HepG2 (cell line): Measurements from ENCODE around the gene ELP6. TPM values are rescaled to one million over a fixed set of nuclear protein-coding genes. Genes with fewer than 3 reads are reported as not detected.

ENCODE experiments used
- BCL6 ChIP-seq: IDR thresholded peaks from 2 replicates; pipeline ENCODE4 v1.6.1; 2016; ENCODE audit warnings: missing genetic modification reagents, missing compliant biosample characterization
- KLF16 ChIP-seq, 2 experiments: sonication (generic) in 1 of 2; formaldehyde crosslinking in 1 of 2; IDR thresholded peaks; 2 replicates each; pipeline versions ENCODE4 v1.6.1 to v1.8.0; 2016 to 2023; ENCODE audit warnings: missing genetic modification reagents in 2 of 2, missing compliant biosample characterization in 1 of 2
- REST ChIP-seq, 2 experiments: IDR thresholded peaks; 2 replicates each; pipeline ENCODE4 v1.6.1; 2011 to 2012; ENCODE audit warnings: low read length in 2 of 2, borderline replicate concordance in 1 of 2, low read depth in 1 of 2, mild to moderate bottlenecking in 1 of 2, moderate library complexity in 1 of 2
- SP4 ChIP-seq: sonication (generic); formaldehyde crosslinking; IDR thresholded peaks from 2 replicates; pipeline ENCODE4 v1.8.1; 2023; ENCODE audit warnings: mild to moderate bottlenecking, missing genetic modification reagents
- SPEN ChIP-seq: sonication (generic); formaldehyde crosslinking; IDR thresholded peaks from 2 replicates; pipeline ENCODE4 v1.5.1; 2020; ENCODE audit warnings: low read depth, mild to moderate bottlenecking, missing genetic modification reagents
- TBX2 ChIP-seq: sonication (generic); formaldehyde crosslinking; IDR thresholded peaks from 2 replicates; pipeline ENCODE4 v1.5.0; 2020; ENCODE audit warnings: missing genetic modification reagents, mild to moderate bottlenecking, borderline replicate concordance
- ZBTB20 ChIP-seq: sonication (generic); formaldehyde crosslinking; IDR thresholded peaks from 2 replicates; pipeline ENCODE4 v1.8.1; 2023; ENCODE audit warnings: missing genetic modification reagents, low read depth, mild to moderate bottlenecking, borderline replicate concordance
- ZNF607 ChIP-seq: sonication (generic); formaldehyde crosslinking; IDR thresholded peaks from 2 replicates; pipeline ENCODE4 v1.5.1; 2020; ENCODE audit warnings: missing genetic modification reagents, mild to moderate bottlenecking, borderline replicate concordance
- polyA plus RNA-seq, 8 experiments: library from polyadenylated mRNA; depleted of rRNA in 3 of 8; stranded (reverse) in 7 of 8; unstranded in 1 of 8; fragments of >200 nt; fragmentation: Illumina TruSeq in 4 of 8; extraction: Trizol in 4 of 8; gene quantifications; 2 replicates each; pipeline versions ENCODE4 v1.2.1 to v1.2.3, GENCODE V29; 2011 to 2016; ENCODE audit warnings: low read depth in 4 of 8, missing spikeins in 1 of 8, mixed read lengths in 1 of 8; ENCODE audit not compliant: insufficient read depth in 1 of 8
- total RNA-seq, 5 experiments: library from RNA; depleted of rRNA; stranded (reverse); fragments of >200 nt; fragmentation: Illumina TruSeq; extraction: Trizol; gene quantifications; 2 replicates each; pipeline ENCODE4 v1.2.3, GENCODE V29; 2016; ENCODE audit warnings: low read depth in 1 of 5
- TF ChIP-seq, protein P1 (sequence below): sonication (generic); formaldehyde crosslinking; IDR thresholded peaks from 2 replicates; pipeline ENCODE4 v1.8.1; 2023; ENCODE audit warnings: mild to moderate bottlenecking, missing genetic modification reagents
- TF ChIP-seq, protein P2 (sequence below): sonication (generic); formaldehyde crosslinking; IDR thresholded peaks from 2 replicates; pipeline ENCODE4 v1.5.0; 2020; ENCODE audit warnings: missing genetic modification reagents, mild to moderate bottlenecking, borderline replicate concordance
- TF ChIP-seq, protein P3 (sequence below): sonication (generic); formaldehyde crosslinking; IDR thresholded peaks from 2 replicates; pipeline ENCODE4 v1.5.0; 2020; ENCODE audit warnings: mild to moderate bottlenecking, missing genetic modification reagents
- TF ChIP-seq, protein P4 (sequence below), 2 experiments: sonication (generic) in 1 of 2; formaldehyde crosslinking in 1 of 2; IDR thresholded peaks; 2 replicates each; pipeline versions ENCODE4 v1.6.1 to v1.9.0; 2014 to 2022; ENCODE audit warnings: antibody characterized with exemption in 1 of 2, borderline replicate concordance in 1 of 2, inconsistent platforms in 1 of 2, low read depth in 1 of 2, missing genetic modification reagents in 1 of 2

The ELP6 gene
- total and polyA plus RNA-seq, 2 of the 13 experiments (the other 11 are each of a cell fraction or from before 2014, with no cell fraction given), result 45.0 to 49.3 TPM

- TF ChIP-seq REST (IDR thresholded peaks at IDR 0.05; ENCODE audit: borderline replicate concordance in 1 of 2, low read depth in 1 of 2, low read length in 2 of 2), result peak; percentile 49 to 87
- TF ChIP-seq SP4 (CRISPR knock-in tag), result peak; percentile 96
- TF ChIP-seq ZBTB20 (CRISPR knock-in tag), result peak; percentile 29; the same call in 1 of the 2 replicates
- TF ChIP-seq, protein P1, sequence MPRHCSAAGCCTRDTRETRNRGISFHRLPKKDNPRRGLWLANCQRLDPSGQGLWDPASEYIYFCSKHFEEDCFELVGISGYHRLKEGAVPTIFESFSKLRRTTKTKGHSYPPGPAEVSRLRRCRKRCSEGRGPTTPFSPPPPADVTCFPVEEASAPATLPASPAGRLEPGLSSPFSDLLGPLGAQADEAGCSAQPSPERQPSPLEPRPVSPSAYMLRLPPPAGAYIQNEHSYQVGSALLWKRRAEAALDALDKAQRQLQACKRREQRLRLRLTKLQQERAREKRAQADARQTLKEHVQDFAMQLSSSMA (CRISPR knock-in tag), result no peak
- TF ChIP-seq, protein P2, sequence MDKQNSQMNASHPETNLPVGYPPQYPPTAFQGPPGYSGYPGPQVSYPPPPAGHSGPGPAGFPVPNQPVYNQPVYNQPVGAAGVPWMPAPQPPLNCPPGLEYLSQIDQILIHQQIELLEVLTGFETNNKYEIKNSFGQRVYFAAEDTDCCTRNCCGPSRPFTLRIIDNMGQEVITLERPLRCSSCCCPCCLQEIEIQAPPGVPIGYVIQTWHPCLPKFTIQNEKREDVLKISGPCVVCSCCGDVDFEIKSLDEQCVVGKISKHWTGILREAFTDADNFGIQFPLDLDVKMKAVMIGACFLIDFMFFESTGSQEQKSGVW, result no peak; the same call in 1 of the 2 replicates
- peak; percentile 93 for TF ChIP-seq SPEN
- peak; percentile 90; the same call in 1 of the 2 replicates for TF ChIP-seq TBX2 (CRISPR knock-in tag)
- peak; percentile 47 for TF ChIP-seq BCL6 (CRISPR knock-in tag)
- TF ChIP-seq, protein P3, sequence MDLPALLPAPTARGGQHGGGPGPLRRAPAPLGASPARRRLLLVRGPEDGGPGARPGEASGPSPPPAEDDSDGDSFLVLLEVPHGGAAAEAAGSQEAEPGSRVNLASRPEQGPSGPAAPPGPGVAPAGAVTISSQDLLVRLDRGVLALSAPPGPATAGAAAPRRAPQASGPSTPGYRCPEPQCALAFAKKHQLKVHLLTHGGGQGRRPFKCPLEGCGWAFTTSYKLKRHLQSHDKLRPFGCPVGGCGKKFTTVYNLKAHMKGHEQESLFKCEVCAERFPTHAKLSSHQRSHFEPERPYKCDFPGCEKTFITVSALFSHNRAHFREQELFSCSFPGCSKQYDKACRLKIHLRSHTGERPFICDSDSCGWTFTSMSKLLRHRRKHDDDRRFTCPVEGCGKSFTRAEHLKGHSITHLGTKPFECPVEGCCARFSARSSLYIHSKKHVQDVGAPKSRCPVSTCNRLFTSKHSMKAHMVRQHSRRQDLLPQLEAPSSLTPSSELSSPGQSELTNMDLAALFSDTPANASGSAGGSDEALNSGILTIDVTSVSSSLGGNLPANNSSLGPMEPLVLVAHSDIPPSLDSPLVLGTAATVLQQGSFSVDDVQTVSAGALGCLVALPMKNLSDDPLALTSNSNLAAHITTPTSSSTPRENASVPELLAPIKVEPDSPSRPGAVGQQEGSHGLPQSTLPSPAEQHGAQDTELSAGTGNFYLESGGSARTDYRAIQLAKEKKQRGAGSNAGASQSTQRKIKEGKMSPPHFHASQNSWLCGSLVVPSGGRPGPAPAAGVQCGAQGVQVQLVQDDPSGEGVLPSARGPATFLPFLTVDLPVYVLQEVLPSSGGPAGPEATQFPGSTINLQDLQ (CRISPR knock-in tag), result peak; percentile 65; the same call in 1 of the 2 replicates
- TF ChIP-seq, protein P4, sequence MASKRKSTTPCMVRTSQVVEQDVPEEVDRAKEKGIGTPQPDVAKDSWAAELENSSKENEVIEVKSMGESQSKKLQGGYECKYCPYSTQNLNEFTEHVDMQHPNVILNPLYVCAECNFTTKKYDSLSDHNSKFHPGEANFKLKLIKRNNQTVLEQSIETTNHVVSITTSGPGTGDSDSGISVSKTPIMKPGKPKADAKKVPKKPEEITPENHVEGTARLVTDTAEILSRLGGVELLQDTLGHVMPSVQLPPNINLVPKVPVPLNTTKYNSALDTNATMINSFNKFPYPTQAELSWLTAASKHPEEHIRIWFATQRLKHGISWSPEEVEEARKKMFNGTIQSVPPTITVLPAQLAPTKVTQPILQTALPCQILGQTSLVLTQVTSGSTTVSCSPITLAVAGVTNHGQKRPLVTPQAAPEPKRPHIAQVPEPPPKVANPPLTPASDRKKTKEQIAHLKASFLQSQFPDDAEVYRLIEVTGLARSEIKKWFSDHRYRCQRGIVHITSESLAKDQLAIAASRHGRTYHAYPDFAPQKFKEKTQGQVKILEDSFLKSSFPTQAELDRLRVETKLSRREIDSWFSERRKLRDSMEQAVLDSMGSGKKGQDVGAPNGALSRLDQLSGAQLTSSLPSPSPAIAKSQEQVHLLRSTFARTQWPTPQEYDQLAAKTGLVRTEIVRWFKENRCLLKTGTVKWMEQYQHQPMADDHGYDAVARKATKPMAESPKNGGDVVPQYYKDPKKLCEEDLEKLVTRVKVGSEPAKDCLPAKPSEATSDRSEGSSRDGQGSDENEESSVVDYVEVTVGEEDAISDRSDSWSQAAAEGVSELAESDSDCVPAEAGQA (IDR thresholded peaks at IDR 0.05; ENCODE audit: low read depth), result peak; percentile 28; the same call in 1 of the 2 replicates
- TF ChIP-seq, protein P4 (CRISPR knock-in tag; IDR thresholded peaks at IDR 0.05; ENCODE audit: borderline replicate concordance), result no peak
- peak in 1 of 2 experiments; percentile 95; a peak in 2 of 4 replicates for TF ChIP-seq KLF16 (CRISPR knock-in tag; IDR thresholded peaks at IDR 0.05)
- TF ChIP-seq ZNF607, result peak; percentile 51; the same call in 1 of the 2 replicates
Measured at GRCh38 chr3:47475570-47476329, 37.8 kb downstream of the ELP6 start, which contains the start of gene SCAP (continued).
